H1 (cell line): ENCODE measurements around the gene ENO2.

Experiments used
- POLR2A ChIP-seq, 2 experiments: IDR thresholded peaks; 1 replicate in 1 of 2; 2 replicates in 1 of 2; pipeline ENCODE4 v1.6.1; 2011; ENCODE audit warnings: low read depth in 2 of 2, low read length in 2 of 2, mild to moderate bottlenecking in 2 of 2; ENCODE audit errors: control extremely low read depth in 1 of 2
- TF ChIP-seq, protein P1 (sequence below), 3 experiments: IDR thresholded peaks; 1 replicate in 2 of 3; 2 replicates in 1 of 3; pipeline versions ENCODE4 v1.5.1 to v1.6.1; 2011; ENCODE audit warnings: low read length in 3 of 3, mild to moderate bottlenecking in 3 of 3, inconsistent platforms in 2 of 3, low read depth in 1 of 3, moderate library complexity in 1 of 3; ENCODE audit not compliant: insufficient read depth in 1 of 3; ENCODE audit errors: control extremely low read depth in 1 of 3

DNA sequence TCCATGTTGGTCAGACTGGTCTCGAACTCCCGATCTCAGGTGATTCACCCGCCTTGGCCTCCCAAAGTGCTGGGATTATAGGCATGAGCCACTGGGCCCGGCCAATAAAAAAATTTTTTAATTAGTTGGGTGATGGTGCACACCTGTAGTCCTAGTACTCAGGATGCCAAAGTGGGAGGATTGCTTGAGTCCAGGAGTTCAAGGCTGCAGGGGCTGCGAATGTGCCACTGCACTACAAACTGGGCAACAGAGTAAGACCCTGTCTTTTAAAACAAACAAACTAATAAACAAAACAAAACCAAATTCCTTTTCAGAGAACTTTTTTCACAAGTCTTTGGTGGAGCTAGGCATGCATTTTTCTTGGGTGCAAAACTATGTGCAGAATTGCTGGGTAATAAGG, 31.1 kb upstream of the ENO2 start:
- TF ChIP-seq, protein P1, sequence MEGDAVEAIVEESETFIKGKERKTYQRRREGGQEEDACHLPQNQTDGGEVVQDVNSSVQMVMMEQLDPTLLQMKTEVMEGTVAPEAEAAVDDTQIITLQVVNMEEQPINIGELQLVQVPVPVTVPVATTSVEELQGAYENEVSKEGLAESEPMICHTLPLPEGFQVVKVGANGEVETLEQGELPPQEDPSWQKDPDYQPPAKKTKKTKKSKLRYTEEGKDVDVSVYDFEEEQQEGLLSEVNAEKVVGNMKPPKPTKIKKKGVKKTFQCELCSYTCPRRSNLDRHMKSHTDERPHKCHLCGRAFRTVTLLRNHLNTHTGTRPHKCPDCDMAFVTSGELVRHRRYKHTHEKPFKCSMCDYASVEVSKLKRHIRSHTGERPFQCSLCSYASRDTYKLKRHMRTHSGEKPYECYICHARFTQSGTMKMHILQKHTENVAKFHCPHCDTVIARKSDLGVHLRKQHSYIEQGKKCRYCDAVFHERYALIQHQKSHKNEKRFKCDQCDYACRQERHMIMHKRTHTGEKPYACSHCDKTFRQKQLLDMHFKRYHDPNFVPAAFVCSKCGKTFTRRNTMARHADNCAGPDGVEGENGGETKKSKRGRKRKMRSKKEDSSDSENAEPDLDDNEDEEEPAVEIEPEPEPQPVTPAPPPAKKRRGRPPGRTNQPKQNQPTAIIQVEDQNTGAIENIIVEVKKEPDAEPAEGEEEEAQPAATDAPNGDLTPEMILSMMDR (IDR thresholded peaks at IDR 0.05; ENCODE audit: control extremely low read depth in 1 of 3, insufficient read depth in 1 of 3, low read depth in 1 of 3, low read length in 3 of 3), result no peak
- no peak for TF ChIP-seq POLR2A (IDR thresholded peaks at IDR 0.05; ENCODE audit: control extremely low read depth in 1 of 2, low read depth in 2 of 2, low read length in 2 of 2)
